Mucosa of gallbladder (tissue), 1 donor: ENCODE data around the gene YWHAB. TPM values are rescaled to one million over a fixed set of nuclear protein-coding genes. Genes with fewer than 3 reads are reported as not detected.
"Not testable (repeated sequence)": the region's sequence is repeated elsewhere in the genome, so short reads cannot be mapped to it uniquely, and the experiment has no call there.

ENCODE experiments used
- DNase-seq: peaks from one replicate; pipeline ENCODE4 v3.0.0-alpha.2; 2020; ENCODE audit warnings: low spot score
- total RNA-seq: library from RNA; stranded (reverse); gene quantifications from one replicate; pipeline ENCODE4 v1.2.1, GENCODE V29; 2021
- donor health status: DM: no; HTN: no; CAD: no.

YWHAB gene
- total RNA-seq, 1 donor from 2014 or later: 178 TPM

DNA sequence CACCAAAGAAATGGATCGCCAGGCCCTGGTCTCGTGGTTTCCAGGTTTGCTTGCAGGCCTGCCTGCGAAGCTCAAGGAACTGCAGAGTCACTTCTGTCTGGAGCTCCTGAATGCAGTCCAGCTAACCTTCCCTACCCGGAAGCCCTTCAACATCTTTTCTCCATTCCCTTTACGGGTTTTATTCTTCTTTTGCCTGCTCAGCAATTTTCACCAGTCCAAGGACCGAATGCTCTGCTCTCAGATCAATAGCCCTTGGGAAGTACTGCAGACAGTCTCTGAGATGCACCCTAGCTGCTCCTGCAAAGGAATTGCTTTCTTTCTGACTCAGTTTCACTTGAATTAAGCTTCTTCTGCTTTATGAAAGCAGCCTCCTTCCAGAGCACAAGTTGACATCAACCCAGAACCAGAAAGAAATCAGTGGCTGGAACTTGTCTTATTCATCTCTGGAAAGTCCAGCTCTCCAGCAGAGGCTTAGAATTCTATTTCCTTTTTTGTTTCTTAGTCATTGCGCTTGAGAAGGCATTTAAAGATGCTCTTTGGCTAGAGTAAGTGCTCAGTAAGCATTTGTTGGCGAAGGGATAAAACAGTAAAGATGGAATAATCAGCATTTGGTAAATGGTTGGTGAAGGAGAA is 18.7 kb upstream of the YWHAB start:
- DNase-seq: no peak

DNA sequence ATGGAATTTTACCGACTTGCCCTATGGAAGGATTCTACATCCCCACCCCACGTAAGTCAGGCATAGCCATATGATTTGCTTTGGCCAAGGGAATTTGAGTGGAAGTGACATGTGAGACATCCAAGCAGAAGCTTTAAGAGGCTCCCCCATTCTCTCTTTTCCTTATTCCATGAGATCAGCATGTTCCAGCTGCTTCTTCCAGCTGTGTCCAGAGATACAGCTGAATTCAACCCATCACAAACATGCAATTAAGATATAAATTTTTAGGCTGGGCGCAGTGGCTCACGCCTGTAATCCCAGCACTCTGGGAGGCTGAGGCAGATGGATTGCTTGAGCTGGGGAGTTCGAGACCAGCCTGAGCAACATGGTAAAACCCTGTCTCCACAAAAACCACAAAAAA is 16.0 kb upstream of the YWHAB start:
- no peak for DNase-seq

DNA sequence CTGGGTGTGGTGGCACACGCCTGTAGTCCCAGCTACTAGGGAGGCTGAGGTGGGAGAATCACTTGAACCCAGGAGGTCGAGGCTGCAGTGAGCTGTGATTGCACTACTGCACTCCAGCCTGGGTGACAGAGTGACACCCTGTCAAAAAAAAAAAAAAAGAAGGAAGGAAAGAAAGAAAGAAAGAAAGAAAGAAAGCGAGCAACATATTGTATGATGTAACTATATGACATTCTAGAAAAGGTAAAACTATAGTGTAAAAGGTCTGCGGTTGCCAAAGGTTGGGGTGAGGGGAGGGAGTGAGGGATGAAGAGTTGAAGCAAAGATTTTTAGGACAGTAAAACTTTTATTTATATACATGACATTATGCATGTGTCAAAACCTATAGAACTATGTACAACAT is 3.1 kb upstream of the YWHAB start:
- DNase-seq: not testable (repeated sequence)

DNA sequence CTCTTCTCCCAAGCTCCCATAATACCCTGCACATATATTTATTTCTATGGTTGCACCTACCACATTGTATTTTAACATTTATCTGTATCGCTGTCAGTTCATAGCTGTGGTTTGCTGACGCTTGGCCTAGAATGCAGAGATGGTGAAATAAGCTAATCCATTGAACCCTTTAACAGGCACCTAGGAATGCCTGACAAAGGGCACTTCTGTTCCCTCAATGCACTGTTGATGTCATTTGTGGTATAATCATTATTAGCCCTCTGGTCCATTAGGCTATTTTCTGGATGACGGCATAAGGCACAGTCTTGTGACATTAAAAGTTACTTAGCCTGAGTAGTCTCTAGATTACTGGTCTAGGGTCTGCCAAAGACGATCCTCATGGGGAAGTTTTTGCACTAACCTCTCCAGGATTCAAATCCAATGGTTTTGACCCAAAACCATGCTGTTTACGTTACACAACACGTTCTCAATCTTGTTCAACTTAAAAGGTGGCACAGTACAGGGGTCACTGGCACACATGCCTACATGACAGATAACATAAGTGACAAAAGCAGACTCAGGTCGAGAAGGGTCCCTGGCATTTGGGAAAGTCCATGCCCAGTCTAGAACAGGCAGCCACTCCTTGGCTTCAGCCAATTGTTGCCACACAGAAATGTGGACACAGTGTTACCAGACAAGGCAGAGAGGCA is 2.1 kb upstream of the YWHAB start:
- DNase-seq: no peak

DNA sequence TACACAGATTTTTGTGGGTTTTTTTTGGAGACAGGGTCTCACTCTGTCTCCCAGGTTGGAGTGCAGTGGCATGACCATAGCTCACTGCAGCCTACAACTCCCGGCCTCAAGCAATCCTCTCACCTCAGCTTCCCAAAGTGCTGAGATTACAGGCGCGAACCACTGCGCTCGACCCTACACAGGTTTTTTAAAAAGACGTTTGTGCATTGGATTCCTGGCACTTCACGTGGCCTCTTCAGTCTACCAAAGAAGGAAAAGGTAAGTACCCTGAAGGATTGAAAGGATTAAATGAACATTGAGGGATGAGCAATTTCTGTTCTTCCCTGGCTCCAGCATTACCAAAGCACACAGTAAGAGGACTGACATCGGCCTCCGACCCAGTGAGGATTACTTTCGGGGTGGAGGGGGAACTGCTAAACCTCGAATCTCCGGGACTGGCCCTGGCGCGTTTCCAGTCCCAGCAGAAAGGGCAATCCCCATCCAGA is 556 bp upstream of the YWHAB start:
- no peak for DNase-seq

DNA sequence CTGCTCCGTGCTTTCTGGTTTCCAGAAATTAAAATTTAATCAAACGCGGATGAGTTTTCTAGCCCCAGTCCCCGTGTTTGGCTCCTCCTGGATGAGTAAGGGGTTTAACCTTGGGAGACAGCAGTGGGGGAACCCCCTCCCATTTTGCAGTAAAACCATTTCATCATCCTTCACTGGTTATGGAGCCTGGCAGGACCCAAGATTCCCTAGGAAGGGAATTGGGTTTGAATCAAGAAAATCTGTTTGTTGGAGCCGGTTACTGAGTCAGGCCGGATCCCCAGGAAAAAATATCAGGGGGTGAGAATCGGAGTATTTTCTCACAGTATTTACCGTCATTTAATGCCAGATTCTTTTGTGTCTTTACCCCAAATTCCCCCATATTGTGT is 754 bp downstream of the YWHAB start:
- no peak for DNase-seq

DNA sequence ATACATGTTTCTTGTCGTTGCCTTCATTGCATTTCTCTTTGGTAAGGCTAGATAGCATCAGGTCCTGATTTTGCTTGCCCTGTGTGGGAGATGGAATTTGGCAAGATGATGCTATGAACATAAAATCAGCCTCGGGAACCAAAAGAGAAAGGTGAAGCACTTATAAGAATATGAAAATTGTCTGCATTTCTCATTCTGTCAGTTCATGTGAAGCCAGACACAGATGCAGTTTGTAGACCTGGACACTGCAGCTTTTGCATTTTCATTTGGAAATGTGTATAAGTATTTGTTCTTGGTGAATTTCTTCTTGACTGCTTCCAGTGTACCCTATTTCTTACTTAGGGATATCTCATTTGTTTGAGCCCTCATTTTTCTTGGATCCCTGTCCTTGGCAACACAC is 1.3 kb downstream of the YWHAB start:
- no peak for DNase-seq

DNA sequence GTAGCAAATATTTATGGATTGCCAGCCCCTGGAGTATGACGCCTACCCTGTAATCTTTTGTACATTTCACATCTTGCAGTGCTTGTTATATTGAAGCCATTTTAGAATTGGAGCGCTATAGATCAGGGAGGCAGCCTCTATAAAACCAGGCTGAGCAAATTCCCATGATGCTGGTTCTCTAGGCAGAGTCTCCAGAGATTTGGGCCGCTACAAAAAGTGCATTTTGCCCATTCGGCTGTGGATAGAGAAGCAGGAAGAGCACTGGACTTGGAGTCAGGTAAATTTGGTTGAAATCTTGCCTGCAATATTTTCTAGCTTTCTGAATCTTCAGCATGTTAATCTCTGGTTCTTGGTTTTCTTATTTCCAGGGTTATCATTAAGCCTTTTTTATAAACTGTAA is 2.0 kb downstream of the YWHAB start:
- no peak for DNase-seq

DNA sequence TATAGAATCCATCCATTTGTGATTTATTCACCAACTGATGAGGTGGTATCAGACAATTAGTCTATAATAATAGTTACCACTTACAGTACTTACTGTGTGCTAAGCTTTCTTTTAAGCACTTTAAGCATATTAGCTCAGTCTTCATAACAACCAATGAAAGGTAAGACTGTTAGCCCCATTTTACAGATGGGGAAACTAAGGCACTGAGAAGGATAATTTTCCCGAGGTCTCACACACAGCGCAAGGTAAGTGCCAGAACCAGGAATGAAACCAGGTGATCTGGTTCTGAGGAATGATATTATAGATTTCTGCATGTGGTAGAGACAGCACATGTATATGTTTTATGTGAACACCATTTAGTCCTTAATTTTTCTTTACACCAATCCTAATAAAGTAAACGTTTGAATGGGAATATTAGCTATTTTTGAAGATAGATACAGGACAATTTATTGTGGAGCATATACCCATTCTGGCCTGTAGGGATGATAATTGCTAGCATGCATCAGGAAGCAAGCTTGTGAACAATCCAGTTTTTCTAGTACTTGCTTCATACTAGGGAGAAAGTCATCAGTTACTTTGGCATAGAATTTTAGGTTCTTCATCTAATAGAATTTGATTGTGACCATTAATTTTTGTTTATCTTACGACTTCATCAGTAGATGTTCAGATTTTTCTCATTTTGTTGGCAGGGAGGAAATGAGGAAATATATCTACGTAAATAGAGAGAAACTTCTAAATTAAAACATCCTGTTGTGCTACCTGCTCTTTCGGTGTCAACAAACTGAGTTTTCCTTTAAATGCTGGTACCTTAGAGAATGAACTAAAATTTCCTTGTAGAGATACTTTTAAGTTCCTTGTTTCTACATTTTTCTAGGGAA is 3.0 kb downstream of the YWHAB start:
- DNase-seq: no peak

DNA sequence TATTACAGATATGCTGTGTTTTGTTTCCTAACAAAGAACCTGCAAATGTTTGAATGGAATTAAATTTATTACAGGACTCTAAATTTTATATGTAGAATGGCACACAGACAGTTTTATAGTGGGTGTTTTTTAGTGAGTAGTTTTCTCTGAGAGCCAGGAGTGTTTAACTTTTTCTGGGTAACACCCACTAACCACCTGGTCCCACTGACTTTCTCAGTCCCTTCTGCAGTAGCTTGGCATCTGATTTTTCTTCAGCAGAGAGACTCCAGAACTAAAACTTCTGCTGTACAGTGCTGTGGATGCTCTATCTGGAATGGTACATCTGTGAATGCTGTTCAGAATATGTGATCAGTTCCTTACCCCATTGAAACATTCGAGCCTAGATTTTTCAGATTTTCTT is 6.3 kb downstream of the YWHAB start:
- no peak for DNase-seq

DNA sequence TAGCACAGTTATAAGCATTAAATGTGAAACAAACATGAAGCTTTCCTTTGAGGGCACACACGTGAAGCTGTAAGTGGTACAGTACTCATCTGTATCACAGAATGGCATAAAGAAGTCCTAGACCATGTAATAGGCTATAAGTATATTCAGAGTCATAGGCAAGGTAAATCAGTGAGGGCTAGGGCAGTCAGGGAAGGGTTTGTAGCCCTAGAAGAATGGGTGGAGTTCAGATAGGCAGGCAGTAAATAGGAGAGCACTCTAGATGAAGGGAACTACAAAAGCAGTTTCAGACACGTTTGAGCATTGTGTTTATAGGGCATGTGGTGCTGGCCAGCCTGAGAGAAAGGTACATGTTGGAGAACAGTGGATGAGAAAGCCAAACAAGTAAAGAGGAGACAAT is 9.5 kb downstream of the YWHAB start:
- no peak for DNase-seq

DNA sequence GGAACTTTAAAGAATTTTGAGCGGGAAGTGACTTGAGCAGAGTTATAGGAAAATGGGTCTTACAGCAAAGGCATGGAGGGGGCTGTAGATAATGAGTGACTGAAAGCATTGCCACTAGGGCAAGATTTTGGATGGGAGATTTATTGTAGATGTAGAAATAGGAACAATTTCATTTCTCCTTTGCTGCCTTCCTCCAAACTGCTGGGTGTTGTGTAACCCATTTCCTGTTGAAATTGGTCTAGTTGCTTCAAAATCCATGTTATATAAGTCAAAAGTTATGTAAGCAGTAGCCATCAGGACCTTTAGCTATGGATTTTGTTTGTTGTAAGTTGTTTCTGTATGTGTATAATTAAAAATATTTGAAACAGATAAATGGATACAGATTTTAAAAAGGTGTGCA is 11.1 kb downstream of the YWHAB start:
- no peak for DNase-seq

DNA sequence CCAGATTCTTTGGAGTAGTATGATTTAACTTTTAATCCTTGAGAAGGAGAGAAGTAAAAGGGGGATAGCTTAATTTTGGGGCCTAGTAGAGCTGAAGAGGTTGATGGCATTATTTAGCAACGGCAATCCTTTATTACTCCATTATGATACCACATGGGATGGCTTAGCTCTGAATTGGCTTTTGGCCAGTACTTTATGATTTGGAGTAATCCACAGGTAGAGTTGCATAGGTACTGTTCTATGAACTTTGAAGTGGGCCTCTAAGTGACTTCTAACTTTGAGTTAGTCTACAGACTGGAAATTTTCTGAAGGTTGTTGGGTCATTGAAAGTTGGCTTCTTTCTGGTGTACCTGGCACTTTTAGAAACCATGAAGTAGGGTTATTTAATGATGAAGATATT is 11.6 kb downstream of the YWHAB start:
- DNase-seq: no peak

DNA sequence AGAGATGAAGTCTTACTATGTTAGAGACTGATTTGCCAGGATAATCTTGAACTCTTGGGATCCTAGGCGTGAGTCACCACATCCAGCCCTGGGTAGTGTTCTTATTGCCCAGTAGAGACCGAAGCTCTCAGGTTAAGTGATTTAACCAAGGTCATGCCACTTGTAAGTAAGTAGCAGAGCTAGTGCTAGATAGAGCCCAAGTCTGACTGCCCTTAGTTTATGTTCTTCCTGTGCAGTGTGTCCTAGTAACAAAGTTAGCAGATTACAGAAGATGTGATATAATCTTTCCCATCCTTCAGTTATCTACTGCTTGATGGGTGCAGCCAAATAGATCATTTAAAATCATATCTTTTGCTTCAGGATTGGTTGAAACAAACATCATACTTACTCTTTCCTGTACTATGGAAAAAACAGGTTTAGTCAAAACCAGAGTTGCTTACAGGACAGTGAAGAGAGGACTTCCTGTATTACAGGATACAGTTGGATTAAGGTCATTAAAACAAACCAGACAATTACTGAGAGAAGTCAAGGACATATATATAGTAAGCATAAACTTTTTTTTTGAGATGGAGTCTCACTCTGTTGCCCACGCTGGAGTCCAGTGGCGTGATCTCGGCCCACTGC is 14.8 kb downstream of the YWHAB start:
- no peak for DNase-seq

DNA sequence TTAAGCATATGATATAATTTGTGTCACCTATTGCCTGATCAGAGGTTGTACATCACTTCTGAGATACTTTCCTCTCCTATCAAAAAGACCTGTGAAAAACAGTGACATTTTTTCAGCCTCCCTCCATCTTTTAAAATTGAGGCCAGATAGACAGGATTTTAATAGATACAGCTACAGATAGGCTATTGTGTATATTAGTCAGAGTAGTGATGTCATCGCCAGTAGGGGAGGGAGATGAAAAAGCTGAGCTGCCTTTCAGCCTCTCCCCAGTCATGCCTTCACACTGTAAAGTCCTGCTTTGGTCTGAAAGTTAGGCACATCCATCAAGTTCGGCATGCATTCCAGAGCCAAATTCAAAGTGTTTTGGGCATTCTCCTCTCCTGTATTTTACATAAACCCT is 16.5 kb downstream of the YWHAB start:
- DNase-seq: no peak

DNA sequence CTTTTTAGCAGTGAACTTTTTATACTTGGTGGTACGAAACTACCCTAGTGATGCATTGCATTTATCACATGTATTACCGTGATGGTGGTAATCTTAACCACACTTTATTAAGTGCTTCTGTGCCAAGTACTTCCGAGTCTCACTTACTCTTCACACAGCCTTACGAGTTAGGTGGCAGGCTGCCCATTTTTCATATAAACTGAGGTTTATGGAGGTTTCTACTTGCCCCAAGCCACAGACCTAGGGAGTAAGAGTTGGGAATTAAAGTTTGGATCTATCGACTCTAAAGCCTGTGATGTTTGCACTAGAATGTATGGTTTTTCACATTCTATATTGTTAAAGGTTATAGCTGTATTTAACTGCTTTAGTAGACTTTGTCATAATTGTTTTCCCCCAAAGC is 18.9 kb downstream of the YWHAB start:
- DNase-seq: no peak

DNA sequence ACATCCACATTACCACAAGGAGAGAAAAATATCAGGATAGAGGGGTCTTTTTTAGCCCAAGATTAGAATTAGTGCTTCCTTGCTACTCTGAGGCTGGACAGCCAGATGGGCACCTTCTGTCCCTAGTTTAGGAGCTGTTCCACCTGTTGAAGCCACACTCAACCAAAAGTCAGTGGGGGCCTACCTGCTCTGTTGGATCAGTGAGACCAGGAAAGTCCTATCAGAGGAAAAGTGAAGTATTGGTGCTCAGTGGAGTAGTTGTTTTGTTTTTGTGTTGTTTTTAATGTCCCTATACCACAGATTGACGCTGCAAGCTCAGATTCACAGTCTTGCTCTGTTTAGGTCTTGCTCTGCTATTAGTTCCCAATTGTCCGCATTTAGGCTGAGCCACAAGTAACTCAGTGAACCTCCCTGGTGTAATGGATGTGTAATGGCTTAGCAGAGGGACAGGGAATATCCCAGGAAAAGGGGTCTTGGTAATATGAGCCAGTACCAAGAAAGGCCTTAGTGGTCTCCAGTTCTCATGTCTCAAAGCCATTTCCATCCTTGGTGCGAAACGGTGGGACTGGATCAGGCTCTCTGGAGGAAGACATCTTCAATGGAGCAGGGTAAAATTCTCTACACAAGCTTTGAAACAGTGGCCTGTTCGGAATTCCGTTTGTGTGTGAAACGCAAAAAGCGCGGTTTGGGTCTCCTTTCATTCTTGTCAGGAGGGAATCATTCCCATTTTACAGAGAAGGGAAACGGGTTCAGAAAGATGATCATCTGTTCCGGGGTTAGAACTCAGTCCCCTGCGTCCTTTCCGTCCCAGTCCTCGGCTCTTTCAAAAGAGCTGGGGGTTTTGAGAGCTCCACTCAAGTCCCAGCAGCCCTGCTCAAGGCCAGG is 23.7 kb downstream of the YWHAB start:
- no peak for DNase-seq

DNA sequence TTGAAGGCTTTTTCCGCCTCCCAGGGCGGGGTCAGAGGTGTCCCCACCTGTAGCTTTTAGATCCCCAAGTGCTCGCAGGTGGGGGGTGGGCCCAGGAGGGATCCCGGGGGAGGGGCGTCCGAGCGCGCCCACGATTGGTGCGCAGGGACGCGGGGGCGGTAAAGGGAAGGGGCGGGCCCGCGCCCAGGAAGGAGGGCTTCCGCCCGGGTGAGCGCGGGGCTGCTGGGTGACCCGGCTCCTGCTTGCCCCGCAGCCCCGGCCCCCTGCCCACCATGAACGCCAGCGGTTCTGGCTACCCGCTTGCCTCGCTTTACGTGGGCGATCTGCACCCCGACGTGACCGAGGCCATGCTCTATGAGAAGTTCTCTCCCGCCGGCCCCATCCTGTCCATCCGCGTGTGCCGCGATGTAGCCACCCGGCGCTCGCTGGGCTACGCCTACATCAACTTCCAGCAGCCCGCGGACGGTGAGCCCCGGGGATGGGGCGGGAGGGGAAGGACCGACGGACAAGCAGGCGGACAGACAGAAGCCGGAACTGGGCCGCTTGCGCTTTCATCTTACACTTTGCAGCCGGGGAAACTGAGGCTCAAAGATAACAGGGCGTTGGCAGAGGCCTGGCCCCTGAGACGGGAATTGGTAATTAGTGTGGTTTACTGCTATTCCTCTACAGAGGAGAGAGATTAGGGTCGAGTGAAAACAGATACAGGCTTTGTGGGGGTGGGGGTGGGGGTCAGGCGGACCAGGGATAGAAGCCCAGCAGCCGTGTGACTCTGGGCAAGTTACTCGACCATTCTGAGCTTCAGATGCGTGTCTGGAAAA is 24.6 kb downstream of the YWHAB start, which contains the start of gene PABPC1L:
TSS of gene PABPC1L (plus strand) at position 189 of the 818 bp plus-strand sequence. CDS start at position 273, 84 bp downstream.
- DNase-seq: peak; percentile 56

DNA sequence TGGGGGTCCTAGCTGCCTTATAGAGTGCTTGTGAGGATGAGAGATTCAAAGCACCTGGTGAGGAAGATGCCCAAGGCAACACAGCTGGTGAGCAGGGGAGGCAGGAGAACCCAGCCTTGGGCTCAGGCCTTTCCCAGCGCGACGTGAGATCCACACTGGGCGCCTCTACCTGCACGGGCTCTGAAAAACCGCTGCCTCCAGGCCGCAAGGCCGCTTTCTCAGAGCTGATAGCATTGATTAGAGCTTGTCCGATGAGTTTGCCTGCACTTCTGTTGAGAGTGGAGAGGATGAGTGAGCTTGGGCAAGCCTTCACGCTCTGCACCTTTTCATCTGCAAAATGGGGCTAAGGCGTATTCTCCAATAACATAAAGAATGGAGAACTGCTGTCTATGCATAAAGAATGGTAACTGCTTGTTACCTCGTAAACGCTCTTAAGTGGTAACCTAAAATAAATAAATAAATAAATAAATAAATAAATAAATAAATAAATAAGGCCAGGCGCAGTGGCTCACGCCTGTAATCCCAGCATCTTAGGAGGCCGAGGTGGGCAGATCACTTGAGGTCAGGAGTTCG is 25.3 kb downstream of the YWHAB start:
- DNase-seq: no peak
